ENCODE measurements around the gene COL4A2.

COL4A2 gene

GRCh38 chr13:110294146-110294545, 12.9 kb upstream of the COL4A2 start:
- no peak for DNase-seq
- Mint-ChIP-seq H3K9me3 (no peaks in the 10 kb centered on the region), H3K27ac (no peak overlapping the region), H3K4me3 (no peak overlapping the region), H3K4me1 (peaks cover 8% of the 10 kb centered on the region), H3K27me3 (peaks cover 80% of the 10 kb centered on the region)
- ATAC-seq, result no peak

- Mint-ChIP-seq H3K4me1 (peaks cover 8% of the 10 kb centered on the region), H3K4me3 (no peak overlapping the region), H3K27ac (no peak overlapping the region), H3K27me3 (peaks cover 80% of the 10 kb centered on the region), H3K9me3 (no peaks in the 10 kb centered on the region)
- DNase-seq (no peak), ATAC-seq (no peak)
These were observed 12.5 kb upstream of the COL4A2 start for GRCh38 chr13:110294622-110295021.

GRCh38 chr13:110297011-110297410, 10.1 kb upstream of the COL4A2 start:
- H3K9me3 Mint-ChIP-seq, result no peaks in the 10 kb centered on the region
- no peak overlapping the region for H3K4me3 Mint-ChIP-seq
- ATAC-seq (no peak), DNase-seq (no peak)
- no peak overlapping the region for H3K27ac Mint-ChIP-seq
- peaks cover 82% of the 10 kb centered on the region for H3K27me3 Mint-ChIP-seq
- H3K4me1 Mint-ChIP-seq, result peaks cover 8% of the 10 kb centered on the region

GRCh38 chr13:110297766-110298504, 9.1 kb upstream of the COL4A2 start:
- peaks cover 80% of the 10 kb centered on the region for H3K27me3 Mint-ChIP-seq
- H3K4me1 Mint-ChIP-seq, result peaks cover 8% of the 10 kb centered on the region
- no peaks in the 10 kb centered on the region for H3K9me3 Mint-ChIP-seq
- ATAC-seq (no peak), DNase-seq (no peak)
- H3K4me3 Mint-ChIP-seq, result no peak overlapping the region
- no peak overlapping the region for H3K27ac Mint-ChIP-seq

- ATAC-seq (peak; percentile 93), DNase-seq (peak; percentile 15 to 39)
- H3K27ac Mint-ChIP-seq, result no peak overlapping the region
- peak overlapping the region in 1 of 2 donors; percentile 32 for H3K4me3 Mint-ChIP-seq
- peaks cover 86% of the 10 kb centered on the region for H3K27me3 Mint-ChIP-seq
- peaks cover 8% of the 10 kb centered on the region for H3K4me1 Mint-ChIP-seq
- no peaks in the 10 kb centered on the region for H3K9me3 Mint-ChIP-seq
These were observed 8.4 kb upstream of the COL4A2 start for GRCh38 chr13:110298505-110299282.

- no peak overlapping the region for H3K27ac Mint-ChIP-seq
- no peak overlapping the region for H3K4me3 Mint-ChIP-seq
- H3K4me1 Mint-ChIP-seq, result peaks cover 8% of the 10 kb centered on the region
- DNase-seq (no peak), ATAC-seq (no peak)
- no peaks in the 10 kb centered on the region for H3K9me3 Mint-ChIP-seq
- peaks cover 86% of the 10 kb centered on the region for H3K27me3 Mint-ChIP-seq
These were observed 7.7 kb upstream of the COL4A2 start for GRCh38 chr13:110299283-110299840.

GRCh38 chr13:110300090-110300815, 6.8 kb upstream of the COL4A2 start:
- Mint-ChIP-seq H3K4me1 (peaks cover 8% of the 10 kb centered on the region), H3K27ac (no peak overlapping the region), H3K9me3 (no peaks in the 10 kb centered on the region), H3K27me3 (peaks cover 90% of the 10 kb centered on the region), H3K4me3 (no peak overlapping the region)
- ATAC-seq (no peak), DNase-seq (no peak)

- H3K4me3 Mint-ChIP-seq, result no peak overlapping the region
- H3K27me3 Mint-ChIP-seq, result peaks cover 90% of the 10 kb centered on the region
- peaks cover 13% of the 10 kb centered on the region for H3K4me1 Mint-ChIP-seq
- H3K27ac Mint-ChIP-seq, result no peak overlapping the region
- ATAC-seq, result no peak
- no peak for DNase-seq
- no peaks in the 10 kb centered on the region for H3K9me3 Mint-ChIP-seq
These were observed 6.0 kb upstream of the COL4A2 start for GRCh38 chr13:110301083-110301482.

- Mint-ChIP-seq H3K4me3 (no peak overlapping the region), H3K27ac (peak overlapping the region in 1 of 2 donors; percentile 28), H3K4me1 (peaks cover 13% of the 10 kb centered on the region), H3K27me3 (peaks cover 89% of the 10 kb centered on the region), H3K9me3 (no peaks in the 10 kb centered on the region)
- ATAC-seq, result no peak
- no peak for DNase-seq
These were observed 5.2 kb upstream of the COL4A2 start for GRCh38 chr13:110301606-110302553.

- no peak for ATAC-seq
- H3K4me1 Mint-ChIP-seq, result peaks cover 18% of the 10 kb centered on the region
- no peak overlapping the region for H3K27ac Mint-ChIP-seq
- H3K9me3 Mint-ChIP-seq, result no peaks in the 10 kb centered on the region
- no peak for DNase-seq
- H3K4me3 Mint-ChIP-seq, result no peak overlapping the region
- peaks cover 87% of the 10 kb centered on the region for H3K27me3 Mint-ChIP-seq
These were observed 4.1 kb upstream of the COL4A2 start for GRCh38 chr13:110302997-110303396.

- no peak for DNase-seq
- Mint-ChIP-seq H3K9me3 (no peaks in the 10 kb centered on the region), H3K4me1 (peaks cover 20% of the 10 kb centered on the region), H3K4me3 (no peak overlapping the region), H3K27ac (no peak overlapping the region), H3K27me3 (peaks cover 89% of the 10 kb centered on the region)
- ATAC-seq, result no peak
These were observed 3.4 kb upstream of the COL4A2 start for GRCh38 chr13:110303644-110304043.

- Mint-ChIP-seq H3K4me3 (no peak overlapping the region), H3K27ac (no peak overlapping the region), H3K27me3 (peaks cover 89% of the 10 kb centered on the region), H3K4me1 (peaks cover 18% of the 10 kb centered on the region), H3K9me3 (no peaks in the 10 kb centered on the region)
- DNase-seq (no peak), ATAC-seq (no peak)
These were observed 2.8 kb upstream of the COL4A2 start for GRCh38 chr13:110304256-110304655.

- Mint-ChIP-seq H3K9me3 (no peaks in the 10 kb centered on the region), H3K4me3 (no peak overlapping the region), H3K27me3 (peaks cover 90% of the 10 kb centered on the region), H3K4me1 (peaks cover 18% of the 10 kb centered on the region), H3K27ac (no peak overlapping the region)
- DNase-seq (no peak), ATAC-seq (no peak)
These were observed 2.1 kb upstream of the COL4A2 start for GRCh38 chr13:110305001-110305400.

GRCh38 chr13:110305544-110305943, 1.5 kb upstream of the COL4A2 start:
- Mint-ChIP-seq H3K4me3 (no peak overlapping the region), H3K27me3 (peaks cover 92% of the 10 kb centered on the region), H3K9me3 (no peaks in the 10 kb centered on the region), H3K4me1 (peaks cover 18% of the 10 kb centered on the region), H3K27ac (no peak overlapping the region)
- DNase-seq, result no peak
- no peak for ATAC-seq

- H3K27ac Mint-ChIP-seq, result no peak overlapping the region
- H3K9me3 Mint-ChIP-seq, result no peaks in the 10 kb centered on the region
- ATAC-seq (no peak), DNase-seq (no peak)
- H3K27me3 Mint-ChIP-seq, result peaks cover 92% of the 10 kb centered on the region
- H3K4me3 Mint-ChIP-seq, result no peak overlapping the region
- peaks cover 18% of the 10 kb centered on the region for H3K4me1 Mint-ChIP-seq
These were observed 1.1 kb upstream of the COL4A2 start for GRCh38 chr13:110305949-110306339.
